BJ (cell line): ENCODE measurements around the gene RXFP3. TPM values are rescaled to one million over a fixed set of nuclear protein-coding genes. Genes with fewer than 3 reads are reported as not detected.
A peak's percentile ranks its signal among the peaks of the same experiment; 100 is the strongest.

Experiments
- CTCF ChIA-PET: fragments of 350-600 bp; formaldehyde crosslinking; extraction: SDS; loops from one replicate; lab custom pipeline; 2021; ENCODE audit warnings: antibody characterized with exemption, inconsistent platforms; lab: Yijun Ruan, JAX
- POLR2A ChIA-PET: fragments of 300-600 bp; sonication (Branson Sonifier 250); formaldehyde crosslinking; extraction: SDS; loops from one replicate; lab custom pipeline; 2021; ENCODE audit warnings: antibody characterized with exemption; lab: Charles Lee
- DNase-seq: peaks from one replicate; pipeline ENCODE4 v3.0.0-alpha.2; 2011; ENCODE audit warnings: low read depth
- H3K27me3 ChIP-seq: 2 replicates; pipeline ENCODE4 v1.6.0; 2011; ENCODE audit warnings: low read length; ENCODE audit not compliant: control insufficient read depth, insufficient read depth
- H3K36me3 ChIP-seq: 2 replicates; pipeline ENCODE4 v1.5.1; 2011; ENCODE audit warnings: low read length; ENCODE audit not compliant: control insufficient read depth, insufficient read depth
- H3K4me3 ChIP-seq: 2 replicates; pipeline ENCODE4 v1.5.1; 2011; ENCODE audit warnings: low read depth, mild to moderate bottlenecking, control low read depth, low read length
- polyA plus RNA-seq: library from polyadenylated mRNA; depleted of rRNA; stranded (reverse); fragments of >200 nt; gene quantifications from 2 replicates; pipeline ENCODE4 v1.2.3, GENCODE V29; 2011
- TF ChIP-seq, protein P1 (sequence below): IDR thresholded peaks from 2 replicates; pipeline ENCODE4 v1.5.1; 2011; ENCODE audit warnings: low read depth, mild to moderate bottlenecking, control low read depth, inconsistent platforms, low read length, moderate library complexity; ENCODE audit not compliant: insufficient read depth

RXFP3 gene
- polyA plus RNA-seq, 1 experiment, result not detected

DNA sequence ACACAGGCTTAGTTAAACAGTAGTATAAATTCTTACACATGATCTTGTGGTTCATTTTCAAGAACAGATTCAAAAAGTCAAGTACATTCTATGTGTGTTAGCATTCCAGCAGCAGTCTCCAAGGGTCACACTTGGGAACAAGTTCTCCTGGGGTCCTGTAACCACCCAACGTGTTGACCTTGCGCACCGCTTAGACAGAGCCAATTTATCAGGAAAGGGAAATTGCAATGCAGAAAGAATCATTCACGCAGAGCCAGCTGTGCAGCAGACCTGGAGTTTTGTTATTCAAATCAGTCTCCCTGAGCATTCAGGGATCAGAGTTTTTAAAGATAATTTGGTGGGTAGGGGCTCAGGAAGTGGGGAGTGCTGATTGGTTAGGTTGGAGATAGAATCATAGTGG, 8.5 kb upstream of the RXFP3 start:
- ChIA-PET POLR2A (no interaction called here), CTCF (no interaction called here)
- no peaks in the 10 kb centered on the region for H3K36me3 ChIP-seq
- H3K4me3 ChIP-seq, result no peak overlapping the region
- TF ChIP-seq, protein P1, sequence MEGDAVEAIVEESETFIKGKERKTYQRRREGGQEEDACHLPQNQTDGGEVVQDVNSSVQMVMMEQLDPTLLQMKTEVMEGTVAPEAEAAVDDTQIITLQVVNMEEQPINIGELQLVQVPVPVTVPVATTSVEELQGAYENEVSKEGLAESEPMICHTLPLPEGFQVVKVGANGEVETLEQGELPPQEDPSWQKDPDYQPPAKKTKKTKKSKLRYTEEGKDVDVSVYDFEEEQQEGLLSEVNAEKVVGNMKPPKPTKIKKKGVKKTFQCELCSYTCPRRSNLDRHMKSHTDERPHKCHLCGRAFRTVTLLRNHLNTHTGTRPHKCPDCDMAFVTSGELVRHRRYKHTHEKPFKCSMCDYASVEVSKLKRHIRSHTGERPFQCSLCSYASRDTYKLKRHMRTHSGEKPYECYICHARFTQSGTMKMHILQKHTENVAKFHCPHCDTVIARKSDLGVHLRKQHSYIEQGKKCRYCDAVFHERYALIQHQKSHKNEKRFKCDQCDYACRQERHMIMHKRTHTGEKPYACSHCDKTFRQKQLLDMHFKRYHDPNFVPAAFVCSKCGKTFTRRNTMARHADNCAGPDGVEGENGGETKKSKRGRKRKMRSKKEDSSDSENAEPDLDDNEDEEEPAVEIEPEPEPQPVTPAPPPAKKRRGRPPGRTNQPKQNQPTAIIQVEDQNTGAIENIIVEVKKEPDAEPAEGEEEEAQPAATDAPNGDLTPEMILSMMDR, result no peak
- H3K27me3 ChIP-seq, result no peaks in the 10 kb centered on the region; the same call in 1 of the 2 replicates
- no peak for DNase-seq

DNA sequence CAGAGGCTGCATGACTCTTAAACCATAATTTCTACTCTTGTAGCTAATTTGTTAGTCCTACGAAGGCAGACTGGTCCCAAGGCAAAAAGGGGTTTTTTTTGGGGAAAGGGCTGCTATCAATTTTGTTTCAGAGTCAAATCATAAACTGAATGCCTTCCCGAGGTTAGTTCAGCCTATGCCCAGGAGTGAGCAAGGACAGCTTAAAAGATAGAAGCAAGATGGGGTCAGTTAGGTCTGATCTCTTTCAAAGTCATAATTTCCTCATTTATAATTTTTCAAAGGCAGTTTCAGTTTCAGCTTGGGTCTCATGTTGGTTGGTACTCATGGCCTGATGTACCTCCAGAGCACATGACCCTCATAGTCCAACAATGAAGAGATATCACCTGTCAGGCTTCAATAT, 7.9 kb upstream of the RXFP3 start:
- TF ChIP-seq, protein P1, result no peak
- ChIA-PET POLR2A (no interaction called here), CTCF (no interaction called here)
- Histone ChIP-seq H3K27me3 (no peaks in the 10 kb centered on the region), H3K36me3 (no peaks in the 10 kb centered on the region), H3K4me3 (no peak overlapping the region)
- no peak for DNase-seq

DNA sequence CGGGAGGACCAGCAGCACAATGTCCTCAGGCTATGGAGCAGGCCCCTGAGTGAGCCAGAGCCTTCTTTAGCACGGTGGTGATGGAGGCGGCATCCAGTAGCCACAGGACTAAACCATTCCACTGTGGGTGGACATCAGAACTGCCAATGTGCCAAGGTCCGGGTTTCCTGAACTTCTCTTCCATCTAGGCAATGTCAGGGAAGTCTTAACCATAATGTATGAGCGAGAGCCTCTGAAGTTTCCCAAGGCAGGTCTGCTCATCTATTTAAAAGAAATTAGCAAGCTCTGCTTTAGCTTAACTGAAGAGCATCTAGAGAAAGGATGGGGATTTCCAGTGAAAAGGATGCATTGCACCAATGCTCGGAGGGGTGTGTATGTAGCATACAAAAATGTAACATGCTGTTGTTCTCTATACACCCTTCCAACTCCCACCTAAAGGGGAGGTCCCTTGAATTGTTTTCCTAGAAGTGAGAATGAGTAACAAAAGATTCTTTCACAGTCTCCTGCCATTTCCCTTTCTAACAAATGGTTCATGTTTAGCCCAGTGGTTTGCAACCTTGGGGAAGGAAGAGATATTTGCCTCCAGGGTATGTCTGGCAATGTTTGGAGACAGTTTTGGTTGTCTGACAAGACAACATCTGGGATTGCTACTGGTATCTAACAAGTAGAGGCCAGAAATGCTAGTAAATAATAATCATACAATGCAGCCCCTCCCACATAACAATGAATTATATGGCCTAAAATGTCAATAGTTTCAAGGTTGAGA, 6.1 kb upstream of the RXFP3 start:
- CTCF ChIA-PET, result no interaction called here
- H3K4me3 ChIP-seq, result no peak overlapping the region
- no peaks in the 10 kb centered on the region for H3K36me3 ChIP-seq
- TF ChIP-seq, protein P1, result no peak
- DNase-seq, result peak; percentile 53
- POLR2A ChIA-PET, result no interaction called here
- no peaks in the 10 kb centered on the region for H3K27me3 ChIP-seq

DNA sequence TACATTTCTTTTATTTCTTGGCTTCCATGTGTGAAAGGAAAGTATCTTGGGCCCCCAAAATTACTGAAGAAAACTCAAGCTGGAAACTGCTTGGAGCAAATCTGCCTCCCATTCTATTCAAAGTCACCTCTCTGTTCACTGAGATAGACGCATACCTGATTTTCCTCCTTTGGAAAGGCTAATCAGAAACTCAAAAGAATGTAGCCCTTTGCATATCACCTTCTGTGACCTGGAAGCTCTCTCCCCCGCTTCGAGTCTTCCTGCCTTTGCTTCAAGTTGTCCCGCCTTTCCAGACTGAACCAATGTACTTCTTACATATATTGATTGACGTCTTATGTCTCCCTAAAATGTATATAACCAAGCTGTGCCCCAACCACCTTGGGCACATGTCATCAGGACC, 5.0 kb upstream of the RXFP3 start:
- Histone ChIP-seq H3K36me3 (no peaks in the 10 kb centered on the region), H3K27me3 (no peaks in the 10 kb centered on the region), H3K4me3 (no peak overlapping the region)
- TF ChIP-seq, protein P1, result no peak
- DNase-seq, result no peak
- POLR2A ChIA-PET, result no interaction called here
- CTCF ChIA-PET, result interaction anchor here (4.3 kb wide), 1 partner anchor 11 kb away, joined by 16 read pairs; no protein-coding TSS in a partner anchor

DNA sequence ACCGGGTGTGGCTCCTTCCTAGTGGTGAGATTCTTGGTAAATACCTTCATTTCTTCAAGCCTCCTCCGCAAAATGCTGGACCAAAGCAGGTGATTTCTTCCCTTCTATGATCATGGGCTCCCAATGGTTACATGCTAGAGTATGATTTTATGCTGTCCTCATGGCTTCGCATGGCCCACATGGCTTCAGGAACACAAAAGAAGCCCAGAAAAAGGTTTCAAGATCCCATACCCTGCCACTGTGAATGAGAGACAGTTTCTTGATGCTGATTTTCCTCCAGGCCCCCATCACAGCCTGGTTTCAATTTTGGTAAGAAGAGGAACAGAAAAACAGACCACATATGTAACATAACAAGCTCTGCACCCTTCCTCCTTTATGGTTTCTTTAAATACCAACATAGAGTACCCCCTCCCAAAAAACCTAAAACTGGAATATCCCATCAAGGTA, 2.4 kb upstream of the RXFP3 start:
- ChIA-PET CTCF (interaction anchor here (0.7 to 4.4 kb wide), 18 partner anchors 10 to 510 kb away, joined by 3 to 35 read pairs (median 3); partner anchors contain the start of genes ADAMTS12 and TARS1), POLR2A (no interaction called here)
- TF ChIP-seq, protein P1, result no peak
- DNase-seq, result no peak
- Histone ChIP-seq H3K27me3 (peaks cover 18% of the 10 kb centered on the region), H3K36me3 (no peaks in the 10 kb centered on the region), H3K4me3 (no peak overlapping the region)
